ENCODE results near the gene SURF1. TPM values are rescaled to one million over a fixed set of nuclear protein-coding genes. Genes with fewer than 3 reads are reported as not detected.
A peak's percentile ranks its signal among the peaks of the same experiment; 100 is the strongest.

SURF1 gene
- total RNA-seq, 1 experiment from 2014 or later = 57.5 TPM

- Histone ChIP-seq H3K4me3 (ENCODE audit: low read depth, low read length) (no peak overlapping the region), H3K4me1 (no peaks in the 10 kb centered on the region), H3K27me3 (replicated peaks; ENCODE audit: control insufficient read depth, insufficient read depth, low read length) (no peaks in the 10 kb centered on the region), H3K9me3 (peaks cover 9% of the 10 kb centered on the region; the same call in 1 of the 2 replicates), H3K36me3 (ENCODE audit: control insufficient read depth, insufficient read depth, low read length) (no peaks in the 10 kb centered on the region)
- Mint-ChIP-seq H3K27ac (ENCODE audit: unreplicated experiment) (no peak overlapping the region), H3K4me1 (ENCODE audit: low read depth, unreplicated experiment) (no peaks in the 10 kb centered on the region), H3K4me3 (ENCODE audit: unreplicated experiment) (no peak overlapping the region), H3K9me3 (ENCODE audit: unreplicated experiment) (peaks cover 20% of the 10 kb centered on the region), H3K36me3 (ENCODE audit: insufficient read depth, unreplicated experiment) (no peaks in the 10 kb centered on the region), H3K27me3 (ENCODE audit: insufficient read depth, unreplicated experiment) (no peaks in the 10 kb centered on the region)
- BruUV-seq (replicated peaks) = no TSS peak
- TF ChIP-seq CTCF (IDR thresholded peaks at IDR 0.05; ENCODE audit: insufficient read depth in 1 of 2, low read depth in 1 of 2, low read length in 1 of 2, severe bottlenecking in 1 of 2, unreplicated experiment in 1 of 2) = no peak
- no peak for DNase-seq
- POLR2A ChIA-PET = no interaction called here
- CTCF ChIA-PET = no interaction called here
- intact Hi-C loops (cut with micrococcal nuclease; ENCODE audit: unreplicated experiment) = no loop called here
These were observed 49.0 kb downstream of the SURF1 start for GRCh38 chr9:133307301-133307700.

- DNase-seq = no peak
- no peaks in the 10 kb centered on the region for H3K36me3 ChIP-seq (ENCODE audit: control insufficient read depth, insufficient read depth, low read length)
- H3K4me1 ChIP-seq = no peaks in the 10 kb centered on the region
- H3K4me3 Mint-ChIP-seq (ENCODE audit: unreplicated experiment) = no peak overlapping the region
- no peak overlapping the region for H3K4me3 ChIP-seq (ENCODE audit: low read depth, low read length)
- H3K27me3 Mint-ChIP-seq (ENCODE audit: insufficient read depth, unreplicated experiment) = no peaks in the 10 kb centered on the region
- no peaks in the 10 kb centered on the region for H3K4me1 Mint-ChIP-seq (ENCODE audit: low read depth, unreplicated experiment)
- peaks cover 9% of the 10 kb centered on the region; the same call in 1 of the 2 replicates for H3K9me3 ChIP-seq
- H3K36me3 Mint-ChIP-seq (ENCODE audit: insufficient read depth, unreplicated experiment) = no peaks in the 10 kb centered on the region
- POLR2A ChIA-PET = no interaction called here
- H3K27me3 ChIP-seq (replicated peaks; ENCODE audit: control insufficient read depth, insufficient read depth, low read length) = no peaks in the 10 kb centered on the region
- TF ChIP-seq CTCF (IDR thresholded peaks at IDR 0.05; ENCODE audit: insufficient read depth in 1 of 2, low read depth in 1 of 2, low read length in 1 of 2, severe bottlenecking in 1 of 2, unreplicated experiment in 1 of 2) = no peak
- peaks cover 20% of the 10 kb centered on the region for H3K9me3 Mint-ChIP-seq (ENCODE audit: unreplicated experiment)
- CTCF ChIA-PET = no interaction called here
- BruUV-seq (replicated peaks) = no TSS peak
- intact Hi-C loops (cut with micrococcal nuclease; ENCODE audit: unreplicated experiment) = no loop called here
- no peak overlapping the region for H3K27ac Mint-ChIP-seq (ENCODE audit: unreplicated experiment)
These were observed 49.8 kb downstream of the SURF1 start for GRCh38 chr9:133306242-133307204.

GRCh38 chr9:133305731-133306130 lies 50.6 kb downstream of the SURF1 start:
- H3K4me1 ChIP-seq = no peaks in the 10 kb centered on the region
- Mint-ChIP-seq H3K27me3 (ENCODE audit: insufficient read depth, unreplicated experiment) (no peaks in the 10 kb centered on the region), H3K27ac (ENCODE audit: unreplicated experiment) (no peak overlapping the region), H3K9me3 (ENCODE audit: unreplicated experiment) (peaks cover 20% of the 10 kb centered on the region), H3K4me3 (ENCODE audit: unreplicated experiment) (no peak overlapping the region), H3K4me1 (ENCODE audit: low read depth, unreplicated experiment) (no peaks in the 10 kb centered on the region), H3K36me3 (ENCODE audit: insufficient read depth, unreplicated experiment) (no peaks in the 10 kb centered on the region)
- TF ChIP-seq CTCF (IDR thresholded peaks at IDR 0.05; ENCODE audit: insufficient read depth in 1 of 2, low read depth in 1 of 2, low read length in 1 of 2, severe bottlenecking in 1 of 2, unreplicated experiment in 1 of 2) = no peak
- ChIA-PET POLR2A (no interaction called here), CTCF (no interaction called here)
- peak in 1 of 2 experiments; percentile 5 for DNase-seq
- no peaks in the 10 kb centered on the region for H3K27me3 ChIP-seq (replicated peaks; ENCODE audit: control insufficient read depth, insufficient read depth, low read length)
- intact Hi-C loops (cut with micrococcal nuclease; ENCODE audit: unreplicated experiment) = no loop called here
- peaks cover 9% of the 10 kb centered on the region; the same call in 1 of the 2 replicates for H3K9me3 ChIP-seq
- no TSS peak for BruUV-seq (replicated peaks)
- H3K36me3 ChIP-seq (ENCODE audit: control insufficient read depth, insufficient read depth, low read length) = no peaks in the 10 kb centered on the region
- H3K4me3 ChIP-seq (ENCODE audit: low read depth, low read length) = no peak overlapping the region

Data from Caco-2 (cell line).